ENCODE measurements around the gene NRF1. TPM values are rescaled to one million over a fixed set of nuclear protein-coding genes. Genes with fewer than 3 reads are reported as not detected.

Gene NRF1
- total RNA-seq, 1 experiment from 2014 or later, result 18.4 TPM

DNA sequence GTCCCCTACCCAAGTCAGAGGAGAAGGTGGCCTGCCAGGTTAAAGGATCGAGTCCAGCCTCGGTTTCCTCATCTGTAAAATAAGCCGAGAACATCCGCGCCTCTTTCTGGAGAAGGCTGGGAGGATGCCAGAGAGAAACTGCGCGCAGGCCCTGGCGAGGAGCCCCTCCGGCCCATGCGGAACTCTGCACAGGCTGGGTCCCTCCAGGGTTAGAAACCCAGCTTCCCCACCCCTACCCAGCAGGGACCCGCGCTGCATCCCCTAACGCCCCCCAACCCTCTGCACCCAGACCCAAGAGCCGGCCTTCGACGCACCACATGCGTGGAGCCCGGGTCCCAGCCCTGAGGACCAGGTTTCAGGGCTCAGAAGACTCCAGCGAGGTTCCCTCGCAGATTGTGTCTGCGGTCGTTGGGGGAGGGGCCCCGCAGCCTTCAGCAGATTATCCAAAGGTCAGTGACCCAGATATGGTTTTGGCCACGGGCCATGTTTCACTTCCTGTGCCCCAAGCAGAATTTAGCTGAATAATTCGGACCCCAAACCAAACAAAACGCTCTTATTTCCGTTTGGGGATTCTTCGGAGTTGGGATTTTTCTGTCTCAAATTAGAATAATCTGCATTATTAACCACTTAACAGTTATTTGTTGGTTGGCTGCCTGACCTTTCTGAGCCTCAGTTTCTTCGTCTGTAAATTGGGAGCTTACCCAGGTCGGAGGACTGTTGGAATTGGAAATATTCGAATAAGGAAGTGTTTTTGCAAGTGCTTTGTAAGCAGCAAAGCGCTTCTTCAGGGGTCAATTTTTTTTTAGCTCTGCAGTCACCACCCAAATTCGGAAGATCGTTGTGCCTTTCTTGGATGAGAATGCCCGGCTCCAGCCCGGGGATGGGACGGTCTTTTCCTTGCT is 173.5 kb downstream of the NRF1 start:
- intact Hi-C loops (cut with micrococcal nuclease), result no loop called here
- no peaks in the 10 kb centered on the region for H3K27me3 Mint-ChIP-seq (ENCODE audit: insufficient read depth, unreplicated experiment)
- no peak overlapping the region for H3K4me3 Mint-ChIP-seq (ENCODE audit: unreplicated experiment)
- H3K36me3 Mint-ChIP-seq (ENCODE audit: insufficient read depth, unreplicated experiment), result peaks cover 4% of the 10 kb centered on the region
- no peak for DNase-seq (ENCODE audit: unreplicated experiment)
- no peaks in the 10 kb centered on the region for H3K4me1 Mint-ChIP-seq (ENCODE audit: insufficient read depth, unreplicated experiment)
- no peaks in the 10 kb centered on the region for H3K9me3 Mint-ChIP-seq (ENCODE audit: unreplicated experiment)
- ChIA-PET POLR2A (interaction anchor here (1.2 kb wide), 1 partner anchor 41 kb away, joined by 5 read pairs; no protein-coding TSS in a partner anchor), CTCF (no interaction called here)
- BruUV-seq (replicated peaks), result no TSS peak
- no peak overlapping the region for H3K27ac Mint-ChIP-seq (ENCODE audit: low read depth, unreplicated experiment)
- no peak for TF ChIP-seq CTCF (IDR thresholded peaks at IDR 0.05; ENCODE audit: unreplicated experiment)

GRCh38 chr7:129785685-129786514 is 174.4 kb downstream of the NRF1 start:
- TF ChIP-seq CTCF (IDR thresholded peaks at IDR 0.05; ENCODE audit: unreplicated experiment), result no peak
- BruUV-seq (replicated peaks), result no TSS peak

DNA sequence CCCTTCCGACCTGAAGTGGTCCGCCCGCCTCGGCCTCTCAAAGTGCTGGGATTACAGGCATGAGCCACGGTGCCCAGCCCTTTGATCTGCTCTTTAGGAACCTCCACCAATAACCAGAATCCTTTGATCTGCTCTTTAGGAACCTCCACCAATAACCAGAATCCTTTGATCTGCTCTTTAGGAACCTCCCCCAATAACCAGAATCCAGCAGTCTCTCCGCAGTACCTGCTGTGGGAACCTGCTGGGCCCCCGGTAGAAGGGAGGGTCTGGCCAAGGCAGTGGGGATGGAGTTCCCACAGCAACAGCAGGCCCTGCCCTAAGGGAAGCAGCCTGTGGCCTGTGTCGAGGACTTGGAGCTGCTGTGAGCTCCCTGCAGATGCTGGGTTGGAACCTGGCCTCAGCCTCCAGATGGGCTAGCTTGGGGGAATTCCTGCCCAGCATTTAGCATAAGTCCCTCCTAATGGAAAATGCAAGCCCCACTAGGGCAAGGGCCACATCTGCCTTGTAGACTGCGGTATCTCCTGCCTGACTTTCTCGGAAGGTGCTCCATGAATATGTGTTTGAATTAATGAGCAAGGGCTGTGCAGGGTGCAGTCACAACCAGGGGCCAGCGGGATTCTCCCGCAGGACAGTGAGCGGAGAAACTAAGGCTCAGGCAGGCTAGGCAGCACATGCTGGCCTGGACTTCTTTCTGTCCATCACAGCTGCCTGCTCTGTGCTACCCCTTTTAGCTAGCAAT is 175.5 kb downstream of the NRF1 start:
- DNase-seq (ENCODE audit: unreplicated experiment), result no peak
- Mint-ChIP-seq H3K36me3 (ENCODE audit: insufficient read depth, unreplicated experiment) (peaks cover 4% of the 10 kb centered on the region), H3K4me1 (ENCODE audit: insufficient read depth, unreplicated experiment) (no peaks in the 10 kb centered on the region), H3K9me3 (ENCODE audit: unreplicated experiment) (no peaks in the 10 kb centered on the region), H3K4me3 (ENCODE audit: unreplicated experiment) (no peak overlapping the region), H3K27ac (ENCODE audit: low read depth, unreplicated experiment) (no peak overlapping the region), H3K27me3 (ENCODE audit: insufficient read depth, unreplicated experiment) (no peaks in the 10 kb centered on the region)
- intact Hi-C loops (cut with micrococcal nuclease), result no loop called here
- no peak for TF ChIP-seq CTCF (IDR thresholded peaks at IDR 0.05; ENCODE audit: unreplicated experiment)
- BruUV-seq (replicated peaks), result no TSS peak
- ChIA-PET CTCF (no interaction called here), POLR2A (no interaction called here)

More at GRCh38 chr7:129785685-129786514, 174.4 kb downstream of the NRF1 start:
- POLR2A ChIA-PET, result interaction anchor here (1.2 kb wide), 1 partner anchor 40 kb away, joined by 5 read pairs; no protein-coding TSS in a partner anchor
- CTCF ChIA-PET, result no interaction called here
- intact Hi-C loops (cut with micrococcal nuclease), result no loop called here
- Mint-ChIP-seq H3K9me3 (ENCODE audit: unreplicated experiment) (no peaks in the 10 kb centered on the region), H3K4me3 (ENCODE audit: unreplicated experiment) (no peak overlapping the region), H3K27ac (ENCODE audit: low read depth, unreplicated experiment) (no peak overlapping the region), H3K36me3 (ENCODE audit: insufficient read depth, unreplicated experiment) (peaks cover 4% of the 10 kb centered on the region), H3K4me1 (ENCODE audit: insufficient read depth, unreplicated experiment) (no peaks in the 10 kb centered on the region), H3K27me3 (ENCODE audit: insufficient read depth, unreplicated experiment) (no peaks in the 10 kb centered on the region)
- no peak for DNase-seq (ENCODE audit: unreplicated experiment)
